Stimulated activated naive CD4-positive, alpha-beta T cell treated with Interleukin-2 at 50 U/mL for 16 hours (primary cell): Measurements from ENCODE around the gene RBM22.
"Not testable (repeated sequence)": the region's sequence is repeated elsewhere in the genome, so short reads cannot be mapped to it uniquely, and the experiment has no call there.

Source experiments
- DNase-seq: peaks from one replicate; lab custom pipeline; 2025; lab: John Stamatoyannopoulos, UW

RBM22 gene

DNA sequence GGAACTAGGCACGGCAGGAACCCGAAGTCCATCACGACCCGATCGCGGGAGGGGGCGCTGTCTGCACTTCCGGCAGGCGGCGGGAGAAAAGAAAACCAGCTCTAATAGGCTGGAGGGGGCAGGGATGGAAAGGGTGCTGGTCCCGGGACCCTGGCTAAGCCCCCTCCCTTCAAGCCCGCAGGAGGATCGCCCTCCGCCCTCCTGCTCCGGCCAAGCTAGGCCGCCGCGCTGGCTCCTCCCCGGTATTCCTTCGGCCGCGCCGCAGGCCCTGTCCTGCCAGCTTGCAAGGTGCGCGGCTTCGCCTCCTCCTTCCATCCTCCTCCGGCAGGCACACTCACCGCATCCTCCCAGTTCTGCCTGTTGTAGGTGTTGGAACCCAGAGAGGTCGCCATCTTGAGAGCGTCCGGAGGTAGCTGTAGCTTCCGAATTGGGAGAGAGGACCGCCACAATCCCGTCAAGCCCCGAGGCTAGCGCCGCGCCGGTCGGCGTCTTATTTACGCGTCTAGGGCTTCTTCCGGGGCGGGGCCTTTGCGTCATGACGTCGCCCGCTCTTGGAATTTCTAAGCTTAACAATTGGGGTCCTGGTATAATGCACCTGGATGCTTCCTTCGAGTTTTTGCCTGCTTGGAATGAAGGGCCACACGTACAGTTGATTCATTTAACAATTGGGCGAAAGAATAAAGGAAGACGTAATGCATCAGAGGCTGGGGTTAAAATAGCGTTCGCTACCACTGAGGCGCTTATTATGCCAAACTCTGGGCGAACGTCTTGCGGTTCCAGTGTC lies at the start of gene RBM22:
Gene RBM22, minus strand, starts transcription at position 469 of the 784 bp plus-strand sequence. Its CDS starts 77 bp downstream, at position 392.
- DNase-seq = peak; percentile 89

DNA sequence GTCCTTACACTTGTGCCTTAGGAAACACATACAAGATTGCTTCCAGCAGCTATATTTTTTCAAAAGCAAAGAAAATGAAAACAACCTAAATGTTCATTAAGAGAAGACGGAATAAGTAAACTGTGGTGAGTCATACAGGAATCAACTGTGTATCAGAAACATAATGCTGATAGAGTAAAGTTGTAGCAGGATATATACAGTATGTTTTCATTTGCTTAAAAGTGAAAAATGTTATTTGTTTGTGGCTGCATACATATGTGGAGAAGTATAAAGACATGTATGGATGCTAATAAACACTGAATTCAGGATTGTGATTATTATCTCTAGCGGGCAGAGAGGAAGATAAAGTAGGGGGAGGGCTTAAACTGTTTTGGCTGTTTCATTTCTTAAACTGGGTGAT lies 49.6 kb upstream of the RBM22 start:
- DNase-seq = no peak

DNA sequence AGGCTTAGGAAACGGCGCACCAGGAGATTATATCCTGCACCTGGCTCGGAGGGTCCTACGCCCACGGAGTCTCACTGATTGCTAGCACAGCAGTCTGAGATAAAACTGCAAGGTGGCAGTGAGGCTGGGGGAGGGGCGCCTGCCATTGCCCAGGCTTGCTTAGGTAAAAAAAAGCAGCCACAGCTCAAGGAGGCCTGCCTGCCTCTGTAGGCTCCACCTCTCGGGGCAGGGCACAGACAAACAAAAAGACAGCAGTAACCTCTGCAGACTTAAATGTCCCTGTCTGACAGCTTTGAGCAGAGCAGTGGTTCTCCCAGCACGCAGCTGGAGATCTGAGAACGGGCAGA lies 42.3 kb upstream of the RBM22 start:
- DNase-seq = not testable (repeated sequence)

DNA sequence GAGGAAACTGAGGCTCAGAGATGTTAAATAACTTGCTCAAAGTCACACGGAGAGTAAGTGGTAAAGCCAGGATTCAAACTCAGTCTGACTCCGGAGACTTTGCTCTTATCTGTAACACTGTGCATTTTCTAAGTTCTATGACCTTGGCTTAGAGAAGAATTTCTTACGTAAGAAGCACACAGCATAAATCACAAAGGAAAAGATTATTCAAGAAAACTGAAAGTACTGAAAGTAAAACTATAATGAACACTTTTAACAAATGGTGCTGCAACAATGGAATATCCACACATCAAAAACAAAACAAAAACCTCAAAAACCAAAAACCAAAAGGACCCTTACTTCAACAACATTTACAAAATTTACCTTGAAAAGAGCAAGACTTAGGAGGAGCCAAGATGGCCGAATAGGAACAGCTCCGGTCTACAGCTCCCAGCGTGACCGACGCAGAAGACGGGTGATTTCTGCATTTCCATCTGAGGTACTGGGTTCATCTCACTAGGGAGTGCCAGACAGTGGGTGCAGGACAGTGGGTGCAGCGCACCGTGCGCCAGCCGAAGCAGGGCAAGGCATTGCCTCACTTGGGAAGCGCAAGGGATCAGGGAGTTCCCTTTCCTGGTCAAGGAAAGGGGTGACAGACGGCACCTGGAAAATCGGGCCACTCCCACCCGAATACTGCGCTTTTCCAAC lies 41.7 kb upstream of the RBM22 start:
- DNase-seq = not testable (repeated sequence)

DNA sequence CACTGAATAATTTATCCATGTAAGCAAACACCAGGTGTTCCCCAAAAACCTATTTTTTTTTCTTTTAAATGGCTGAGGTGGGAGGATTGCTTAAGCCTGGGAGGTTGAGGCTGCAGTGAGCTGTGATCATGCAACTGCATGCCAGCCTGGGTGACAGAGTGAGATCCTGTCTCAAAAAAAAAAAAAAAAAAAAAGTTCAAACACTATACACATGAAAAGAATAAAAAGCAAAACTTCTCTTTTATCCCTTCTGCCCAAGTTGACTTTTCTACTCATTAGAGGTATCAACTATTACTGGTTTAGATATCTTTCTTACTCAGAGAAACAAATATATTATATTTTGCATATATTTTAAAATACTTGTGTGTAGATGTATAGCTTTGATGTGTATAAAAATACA lies 40.1 kb upstream of the RBM22 start:
- DNase-seq = no peak

DNA sequence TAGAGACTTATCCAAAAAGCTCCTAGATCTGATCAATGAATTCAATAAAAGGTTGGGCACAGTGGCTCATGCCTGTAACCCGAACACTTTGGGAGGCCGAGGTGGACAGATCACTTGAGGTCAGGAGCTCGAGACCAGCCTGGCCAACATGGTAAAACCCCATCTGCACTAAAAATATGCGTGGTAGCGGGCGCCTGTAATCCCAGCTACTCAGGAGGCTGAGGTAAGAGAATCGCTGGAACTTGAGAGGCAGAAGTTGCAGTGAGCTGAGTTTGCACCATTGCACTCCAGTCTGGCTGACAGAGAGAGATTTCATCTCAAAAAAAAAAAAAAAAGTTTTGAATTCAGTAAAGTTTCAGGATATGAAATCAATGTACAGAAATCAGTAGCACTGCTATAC lies 38.0 kb upstream of the RBM22 start:
- DNase-seq = no peak

DNA sequence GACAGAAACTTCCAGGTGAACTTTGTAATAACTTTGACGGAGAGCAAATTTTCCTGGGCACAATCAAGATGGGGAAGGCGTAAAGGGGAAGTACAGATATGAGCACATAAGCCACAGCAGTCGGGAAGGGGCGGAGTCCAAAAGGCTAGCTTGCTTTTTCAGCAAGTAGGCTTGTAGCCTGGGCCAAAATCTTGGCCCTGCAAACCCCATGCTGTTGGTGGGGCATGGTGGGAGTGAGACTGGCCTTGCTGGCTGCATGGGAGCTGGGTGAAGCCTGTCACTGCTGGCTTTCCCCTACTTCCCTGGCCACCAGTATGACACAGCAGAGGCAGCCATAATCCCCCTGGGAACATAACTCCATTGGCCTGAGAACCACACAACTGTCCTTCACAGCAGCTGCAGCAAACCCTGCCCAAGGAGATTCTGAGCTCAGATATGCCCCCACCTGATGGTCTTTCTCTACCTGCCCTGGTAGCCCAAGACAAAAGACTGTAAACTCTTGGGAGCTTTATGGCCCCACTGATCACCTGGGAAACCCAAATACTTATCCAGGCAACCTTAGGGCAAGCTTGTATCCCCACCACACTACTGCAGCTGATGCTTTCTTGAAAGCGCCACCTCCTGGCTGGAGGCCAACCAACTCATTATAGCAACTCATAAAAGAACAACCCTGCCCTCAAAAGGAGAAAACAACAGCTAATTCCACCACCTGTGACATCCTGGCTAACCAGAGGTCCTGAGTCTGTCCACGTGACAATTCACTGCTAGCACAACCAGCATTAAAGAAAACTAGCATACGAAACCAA lies 33.9 kb upstream of the RBM22 start:
- no peak for DNase-seq

DNA sequence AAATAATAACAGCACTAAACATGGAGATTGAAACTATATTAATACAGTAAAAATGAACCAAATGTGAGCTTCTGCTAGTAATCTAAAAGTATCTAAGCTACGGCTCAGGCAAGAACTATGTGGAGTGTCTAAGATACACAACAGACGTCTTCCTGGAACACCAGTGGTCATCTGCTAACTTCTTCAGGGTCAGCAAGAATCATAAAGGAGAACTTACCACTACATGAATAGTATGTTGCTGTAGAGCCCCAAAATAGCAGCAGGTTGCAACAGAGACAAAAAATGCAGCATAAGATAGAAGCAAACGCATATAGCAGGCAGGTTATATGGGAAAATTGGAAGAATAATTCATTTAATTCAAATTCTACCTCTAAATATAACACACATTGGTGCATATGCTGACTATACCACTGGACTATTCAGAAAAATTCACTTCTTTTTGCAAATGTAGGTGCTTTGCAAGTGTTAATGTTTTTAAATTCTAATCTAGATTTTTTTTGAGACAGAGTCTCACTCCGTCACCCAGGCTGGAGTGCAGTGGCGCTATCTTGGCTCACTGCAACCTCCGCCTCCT lies 30.9 kb upstream of the RBM22 start:
- DNase-seq = no peak

DNA sequence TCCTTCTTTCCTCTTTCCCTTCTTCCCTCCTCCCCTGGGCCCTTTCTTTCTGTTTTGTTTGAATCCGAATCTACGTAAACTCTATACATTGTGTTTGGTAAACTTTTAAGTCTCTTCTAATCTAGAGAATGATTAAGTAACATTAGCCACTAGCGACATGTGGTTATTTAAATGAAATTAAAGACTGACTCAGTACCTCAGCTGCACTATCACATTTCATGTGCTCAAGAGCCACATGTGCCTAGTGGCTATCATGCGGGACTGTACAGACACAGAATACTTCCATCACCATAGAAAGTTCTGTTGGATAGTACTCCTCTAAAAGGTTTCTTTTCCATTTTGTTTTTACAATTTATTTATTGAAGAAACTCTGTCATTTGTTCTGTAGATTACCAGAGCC lies 29.0 kb upstream of the RBM22 start:
- DNase-seq = no peak

DNA sequence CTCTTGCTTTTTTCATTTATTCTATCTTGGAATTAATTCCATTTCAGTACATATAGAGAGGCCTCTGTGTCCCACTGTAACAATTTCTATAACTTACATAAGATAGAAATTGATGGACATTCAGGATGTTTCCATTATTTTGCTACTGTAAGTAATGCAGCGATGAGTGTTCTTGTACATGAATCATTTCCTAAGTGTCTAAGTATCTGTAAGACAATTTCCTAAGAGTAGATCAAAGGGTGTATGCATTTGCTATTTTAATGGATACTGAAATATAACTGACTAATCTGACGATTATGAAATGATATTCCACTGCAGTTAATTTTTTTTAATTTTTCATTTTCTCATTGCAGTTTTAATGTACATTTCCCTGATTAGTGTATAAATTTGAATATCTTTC lies 23.0 kb upstream of the RBM22 start:
- DNase-seq = no peak

DNA sequence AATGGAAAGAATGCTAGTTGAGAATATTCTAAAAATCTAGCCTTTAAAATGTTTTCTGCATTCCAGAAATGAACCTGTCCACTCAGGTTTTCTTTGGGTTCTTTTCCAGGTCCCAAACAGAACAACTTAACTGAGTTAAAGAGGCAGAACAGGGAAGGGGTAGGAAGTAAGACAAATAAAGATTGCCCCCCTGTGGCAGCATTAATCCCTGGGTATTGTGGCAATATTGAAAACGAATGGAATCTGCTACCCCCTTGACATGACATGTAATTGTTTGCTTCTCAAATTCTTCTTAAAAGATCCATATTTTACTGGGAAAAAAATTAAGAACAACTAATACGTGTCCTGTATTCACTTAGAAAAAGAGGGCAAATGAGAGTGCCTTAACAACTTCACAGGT lies 9.3 kb upstream of the RBM22 start:
- DNase-seq = no peak

DNA sequence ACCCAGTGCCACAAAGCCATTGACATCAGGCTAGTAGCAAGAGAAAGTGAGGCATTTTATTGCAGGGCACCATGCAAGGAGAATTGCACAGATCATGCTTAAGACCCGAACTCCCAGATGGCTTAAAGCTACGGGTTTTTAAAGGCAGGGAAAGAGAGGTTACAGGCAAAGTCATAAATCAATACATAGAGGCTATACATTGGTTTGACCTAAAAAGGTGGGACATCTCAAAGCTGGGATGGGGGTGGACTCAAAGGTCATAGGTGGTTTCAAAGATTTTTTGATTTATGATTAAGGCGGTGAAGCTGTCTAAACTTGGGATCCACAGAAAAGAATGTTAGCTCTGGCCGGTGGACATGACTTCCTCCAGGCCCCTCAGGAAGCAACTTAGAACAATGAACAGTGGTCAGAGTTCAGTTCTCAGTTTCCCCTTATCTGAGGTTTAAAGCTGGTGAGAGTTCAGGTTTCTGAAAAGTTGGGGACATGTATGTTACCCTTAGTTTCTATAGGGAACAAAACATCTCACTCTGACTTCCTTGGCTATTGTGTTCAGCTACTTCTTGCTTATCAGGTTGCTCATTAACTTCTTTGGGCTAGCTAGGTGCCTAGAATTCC lies 6.0 kb upstream of the RBM22 start:
- DNase-seq = no peak

DNA sequence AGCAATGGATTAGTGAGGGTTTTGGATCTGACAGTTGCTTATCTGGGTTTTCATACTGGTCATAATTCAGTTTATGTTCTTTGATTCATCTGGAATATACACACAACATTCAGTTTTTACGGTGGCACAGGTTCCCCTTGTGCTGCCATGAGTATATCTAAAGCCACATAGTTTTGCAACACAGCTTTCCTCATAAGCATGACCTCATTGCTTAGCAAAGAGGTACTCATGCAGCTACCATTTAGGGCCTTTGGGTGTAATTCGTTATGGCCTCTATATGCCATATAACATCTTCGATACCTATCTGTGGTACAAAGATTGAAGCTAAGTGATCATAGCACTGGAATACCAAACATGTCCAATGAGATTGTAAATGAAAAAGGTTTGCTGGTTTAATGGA lies 2.9 kb upstream of the RBM22 start:
- no peak for DNase-seq

DNA sequence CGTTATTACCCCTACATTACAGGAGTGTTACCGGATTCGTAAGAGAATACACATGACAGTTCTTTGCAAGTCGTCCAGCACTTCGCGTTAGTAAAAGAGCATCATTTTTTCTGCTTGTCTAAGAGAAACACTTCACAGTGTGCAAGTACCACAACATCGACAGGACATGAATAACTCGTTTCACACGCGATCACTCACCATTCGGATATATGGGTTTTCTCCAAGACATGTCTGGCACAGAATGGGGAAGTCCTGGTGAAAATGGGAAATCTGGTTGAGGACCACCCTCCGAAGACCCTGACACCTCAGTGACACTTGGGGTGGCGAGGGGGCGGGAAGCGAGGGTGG lies 642 bp downstream of the RBM22 start:
- no peak for DNase-seq

DNA sequence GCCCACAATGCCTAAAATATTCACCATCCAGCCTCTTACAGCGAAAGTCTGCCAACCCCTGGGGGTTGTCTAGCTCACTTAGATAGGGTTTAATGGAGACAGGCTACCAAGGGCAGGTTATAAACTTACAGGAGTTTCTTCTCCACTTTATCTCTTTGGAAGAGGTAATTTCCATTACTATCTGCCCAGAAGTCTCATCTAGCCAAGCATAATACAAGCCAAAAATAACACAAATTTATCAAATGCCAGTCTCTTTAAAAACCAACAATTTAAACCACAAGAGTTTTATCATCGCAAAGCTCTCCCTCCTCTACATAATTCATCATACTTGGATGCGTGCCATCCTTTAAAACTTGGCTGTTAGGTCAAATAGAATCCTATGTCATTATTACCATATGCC lies 6.2 kb downstream of the RBM22 start:
- no peak for DNase-seq

DNA sequence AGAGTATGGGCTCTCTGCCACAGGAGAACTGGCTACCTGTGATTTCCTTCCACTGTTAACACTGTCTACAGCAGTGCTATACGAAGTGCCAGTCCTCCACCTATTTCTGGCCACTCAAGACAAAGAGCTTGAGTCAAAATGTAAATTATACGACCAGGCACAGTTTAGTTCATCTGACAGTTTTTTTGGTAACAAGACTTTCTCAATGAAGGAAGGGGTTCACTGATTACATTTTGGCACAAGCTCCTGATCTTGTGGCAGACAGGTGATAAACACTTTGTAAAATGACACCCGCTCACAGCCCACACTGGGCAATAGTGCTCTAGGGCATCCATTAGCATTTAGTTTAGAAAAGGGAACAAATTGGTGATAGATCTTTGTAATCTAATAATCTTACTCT lies 8.6 kb downstream of the RBM22 start:
- DNase-seq = no peak

DNA sequence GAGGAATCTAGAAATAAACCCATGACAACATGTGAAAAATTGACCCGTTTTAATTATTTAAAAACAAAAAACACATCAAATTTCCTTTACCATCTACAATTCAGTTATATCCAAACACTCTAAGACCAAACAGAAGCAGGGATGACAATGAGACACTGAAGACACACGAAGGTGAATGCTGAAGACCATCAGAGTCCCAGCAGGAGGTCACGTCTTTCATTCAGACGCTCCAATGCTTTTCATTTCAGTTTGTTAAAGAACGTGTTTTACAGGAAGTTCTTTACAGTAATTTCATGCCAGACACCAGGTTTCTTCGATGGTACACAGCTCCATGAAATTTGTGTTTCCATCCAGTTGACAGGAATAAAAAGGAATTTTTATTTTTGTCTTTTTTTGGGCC lies 10.1 kb downstream of the RBM22 start:
- no peak for DNase-seq

DNA sequence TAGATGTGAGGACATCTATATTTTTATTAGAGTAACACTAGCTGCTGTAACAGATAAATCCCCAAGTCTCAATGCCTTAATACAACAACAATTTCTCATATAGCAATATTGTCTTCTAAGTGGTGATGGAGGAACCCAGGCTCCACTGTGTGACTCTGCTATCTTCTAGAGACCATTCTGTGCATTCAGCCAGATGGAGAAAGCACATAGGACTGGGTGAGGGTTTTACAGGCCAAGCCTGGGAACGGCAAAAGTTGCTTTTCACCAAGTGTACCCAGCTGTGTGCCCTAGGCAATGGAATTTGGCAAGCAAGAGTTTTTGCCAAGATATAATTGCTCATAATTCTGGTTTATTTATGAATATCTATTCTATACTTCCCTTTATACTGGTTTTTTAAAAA lies 11.7 kb downstream of the RBM22 start:
- no peak for DNase-seq

DNA sequence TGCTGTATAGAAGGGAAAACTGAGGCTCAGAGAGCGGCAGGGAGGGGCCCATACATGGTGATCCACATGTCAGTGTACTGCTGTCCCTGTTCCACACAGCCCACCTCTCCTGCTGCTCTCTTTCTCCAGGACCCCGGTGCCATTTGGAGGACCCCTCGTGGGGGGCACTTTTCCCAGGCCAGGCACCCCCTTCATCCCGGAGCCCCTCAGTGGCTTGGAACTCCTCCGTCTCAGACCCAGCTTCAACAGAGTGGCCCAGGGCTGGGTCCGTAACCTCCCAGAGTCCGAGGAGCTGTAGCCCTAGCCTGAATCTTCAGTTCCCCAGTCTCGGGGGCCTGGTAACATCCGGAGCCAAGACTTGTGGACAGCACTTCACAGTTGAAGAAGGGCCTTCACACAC lies 24.3 kb downstream of the RBM22 start:
- DNase-seq = no peak

DNA sequence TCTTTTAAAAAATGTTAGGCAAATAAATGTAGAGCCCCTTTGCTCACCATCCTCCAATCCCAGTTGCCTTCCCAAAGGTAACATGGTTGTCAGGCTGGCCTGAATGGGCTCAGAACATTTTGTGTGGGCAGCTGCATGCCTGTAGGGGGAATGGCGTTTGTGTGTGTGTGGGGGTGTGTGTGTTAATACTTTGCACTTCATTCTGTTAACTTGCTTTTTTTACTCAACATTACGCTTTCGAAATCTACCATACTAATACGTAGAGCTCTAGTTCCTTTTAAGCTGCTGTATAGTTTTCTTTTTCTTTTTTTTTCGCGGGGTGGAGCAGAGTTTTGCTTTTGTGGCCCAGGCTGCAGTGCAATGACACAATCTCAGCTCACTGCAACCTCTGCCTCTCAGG lies 25.8 kb downstream of the RBM22 start:
- no peak for DNase-seq

DNA sequence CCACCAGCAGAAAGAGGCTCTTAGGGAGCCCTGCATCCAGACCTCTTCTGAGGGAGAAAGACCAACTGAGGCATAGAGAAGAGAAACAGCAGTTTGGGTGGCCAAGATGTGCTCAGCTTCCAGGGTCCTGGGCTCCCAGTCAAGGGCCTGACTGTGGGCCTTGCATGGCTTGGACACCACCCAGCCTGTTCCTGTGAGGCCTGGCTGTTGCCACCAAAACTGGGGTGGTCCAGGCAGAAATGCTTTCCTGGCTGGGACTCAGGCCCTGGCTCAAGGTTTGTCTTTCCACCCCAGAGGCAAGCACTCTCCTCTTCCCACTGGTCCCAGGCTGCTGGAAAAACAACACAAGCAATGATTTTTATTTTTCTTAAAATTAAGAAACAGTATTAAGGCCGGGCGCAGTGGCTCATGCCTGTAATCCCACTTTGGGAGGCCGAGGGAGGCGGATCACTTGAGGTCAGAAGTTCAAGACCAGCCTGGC lies 26.5 kb downstream of the RBM22 start:
- DNase-seq = no peak

DNA sequence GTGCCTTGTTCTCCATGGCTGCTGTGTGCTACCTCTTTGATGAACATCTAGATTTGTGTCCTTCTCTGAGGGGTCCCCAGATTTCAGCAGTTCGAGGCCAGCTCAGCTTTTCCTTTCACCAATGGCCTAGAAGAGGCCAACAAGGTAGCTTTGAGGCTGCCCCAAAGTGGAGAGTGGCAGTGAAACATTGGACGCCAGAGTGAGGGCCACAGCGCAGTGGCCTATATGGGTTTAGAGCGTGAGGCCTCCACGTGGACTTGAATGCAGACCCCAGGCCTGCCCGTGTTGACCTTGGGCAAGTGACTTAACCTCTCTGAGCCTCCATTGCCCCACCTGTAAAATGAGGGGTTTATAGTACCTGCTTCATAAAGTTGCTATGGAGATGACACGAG lies 28.0 kb downstream of the RBM22 start:
- DNase-seq = no peak
